Activated naive CD8-positive, alpha-beta T cell (primary cell): ENCODE data around the gene PXDC1.

ENCODE experiments used
- H3K27ac Mint-ChIP-seq: one replicate; pipeline ENCODE4 v1.8.0; 2021; ENCODE audit warnings: mixed read lengths
- H3K27me3 Mint-ChIP-seq: one replicate; pipeline ENCODE4 v1.8.0; 2021; ENCODE audit warnings: mixed read lengths
- H3K36me3 Mint-ChIP-seq: one replicate; pipeline ENCODE4 v1.8.0; 2021; ENCODE audit warnings: mixed read lengths
- H3K4me1 Mint-ChIP-seq: one replicate; pipeline ENCODE4 v1.8.0; 2021; ENCODE audit warnings: low read depth, mixed read lengths
- H3K4me3 Mint-ChIP-seq: one replicate; pipeline ENCODE4 v1.8.0; 2021; ENCODE audit warnings: mild to moderate bottlenecking, mixed read lengths
- H3K9me3 Mint-ChIP-seq: one replicate; pipeline ENCODE4 v1.8.0; 2021; ENCODE audit warnings: low read depth, mixed read lengths

PXDC1 gene, protein sequence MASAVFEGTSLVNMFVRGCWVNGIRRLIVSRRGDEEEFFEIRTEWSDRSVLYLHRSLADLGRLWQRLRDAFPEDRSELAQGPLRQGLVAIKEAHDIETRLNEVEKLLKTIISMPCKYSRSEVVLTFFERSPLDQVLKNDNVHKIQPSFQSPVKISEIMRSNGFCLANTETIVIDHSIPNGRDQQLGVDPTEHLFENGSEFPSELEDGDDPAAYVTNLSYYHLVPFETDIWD

DNA sequence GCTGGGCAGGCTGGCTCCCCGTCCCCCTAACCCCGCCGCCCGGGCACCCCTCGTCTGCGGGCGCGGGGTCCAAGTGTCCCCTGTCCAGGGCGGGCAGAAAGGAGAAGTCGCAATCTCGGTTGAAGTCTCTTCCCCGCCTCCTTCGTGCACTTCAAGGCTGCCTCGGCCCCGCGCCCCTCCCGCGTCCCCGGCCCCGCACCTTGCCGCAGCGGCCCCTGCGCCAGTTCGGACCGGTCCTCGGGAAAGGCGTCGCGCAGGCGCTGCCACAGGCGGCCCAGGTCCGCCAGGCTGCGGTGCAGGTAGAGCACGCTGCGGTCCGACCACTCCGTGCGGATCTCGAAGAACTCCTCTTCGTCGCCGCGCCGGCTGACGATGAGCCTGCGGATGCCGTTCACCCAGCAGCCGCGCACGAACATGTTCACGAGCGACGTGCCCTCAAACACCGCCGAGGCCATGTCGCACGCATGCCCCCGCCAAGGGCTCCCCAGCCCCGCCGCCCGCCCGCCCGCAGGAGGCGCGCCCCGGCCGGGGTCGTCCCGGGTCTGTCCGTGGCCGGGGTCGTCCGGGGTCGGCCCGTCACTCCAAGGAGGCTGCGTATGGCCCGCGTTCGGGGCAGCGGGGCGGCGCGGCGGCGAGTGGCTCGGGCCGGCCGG, at the start of gene PXDC1:
Gene PXDC1, minus strand, starts transcription at position 637 of the 653 bp plus-strand sequence. Its CDS starts 182 bp downstream, at position 455.
- Mint-ChIP-seq H3K36me3 (no peaks in the 10 kb centered on the region), H3K27ac (no peak within 1 kb of the TSS)

DNA sequence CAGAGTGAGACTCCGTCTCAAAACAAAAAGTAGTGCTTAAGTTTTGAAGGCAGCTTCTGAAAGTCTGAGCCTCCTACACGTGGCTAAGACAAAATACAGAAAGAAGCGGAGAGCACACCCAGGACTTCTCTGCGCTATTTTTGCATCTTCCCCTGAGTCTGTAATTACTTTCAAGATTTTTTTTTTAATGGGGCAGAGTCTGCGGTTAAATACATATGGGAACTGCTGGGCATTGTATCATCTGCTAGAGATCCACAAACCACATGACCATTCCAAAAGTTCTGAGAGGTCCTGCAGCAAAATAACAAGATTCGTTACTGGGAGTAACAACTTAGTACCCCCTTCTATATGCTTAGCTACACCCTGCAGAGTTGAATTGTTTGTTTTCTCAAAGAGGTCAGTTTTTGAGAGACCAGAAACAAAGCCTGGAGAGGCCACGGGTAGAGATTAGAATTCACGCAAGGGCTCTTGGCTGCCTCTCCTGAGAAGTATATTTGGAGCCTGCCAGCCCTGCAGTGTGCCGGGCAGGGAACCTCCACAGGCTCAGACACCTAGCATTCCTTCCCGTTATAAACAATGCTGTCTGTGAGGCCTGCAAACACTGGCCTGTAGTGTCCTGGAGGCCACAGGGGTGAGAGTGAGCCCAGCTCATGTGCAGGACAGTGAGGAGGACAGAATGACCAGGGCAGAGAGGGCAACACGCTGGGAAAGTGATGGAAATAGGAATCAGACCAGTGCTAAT, 49.5 kb upstream of the PXDC1 start:
- Mint-ChIP-seq H3K4me1 (no peaks in the 10 kb centered on the region), H3K36me3 (no peaks in the 10 kb centered on the region), H3K27me3 (no peaks in the 10 kb centered on the region), H3K27ac (no peak overlapping the region), H3K4me3 (no peak overlapping the region), H3K9me3 (no peaks in the 10 kb centered on the region)

More for the DNA sequence above, at the start of gene PXDC1:
- no peaks in the 10 kb centered on the region for H3K9me3 Mint-ChIP-seq
- H3K4me3 Mint-ChIP-seq, result peak within 1 kb of the TSS; percentile 63
- H3K4me1 Mint-ChIP-seq, result peaks cover 6% of the 10 kb centered on the region
- peaks cover 21% of the 10 kb centered on the region for H3K27me3 Mint-ChIP-seq

DNA sequence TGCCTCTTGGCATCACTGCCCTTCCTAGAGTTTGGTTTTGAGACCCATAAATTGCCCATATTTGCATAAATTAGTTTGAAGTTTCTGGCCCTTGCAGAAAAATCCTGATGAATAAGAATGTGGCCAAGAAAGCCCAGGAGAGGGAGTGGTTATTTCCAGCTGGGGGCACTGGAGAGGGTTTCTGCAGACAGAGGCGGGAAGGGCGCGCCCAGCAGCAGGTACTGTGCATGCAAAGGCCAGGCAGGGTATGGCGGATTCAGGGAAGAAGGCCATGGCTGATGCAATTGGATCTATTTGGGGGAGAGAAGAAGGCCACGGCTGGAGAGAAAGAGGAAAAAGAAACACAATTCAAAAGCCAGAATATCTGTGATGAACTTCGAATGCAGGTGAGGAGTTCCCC, 48.2 kb upstream of the PXDC1 start:
- no peaks in the 10 kb centered on the region for H3K4me1 Mint-ChIP-seq
- H3K36me3 Mint-ChIP-seq, result no peaks in the 10 kb centered on the region
- H3K27me3 Mint-ChIP-seq, result no peaks in the 10 kb centered on the region
- H3K4me3 Mint-ChIP-seq, result no peak overlapping the region
- no peak overlapping the region for H3K27ac Mint-ChIP-seq
- H3K9me3 Mint-ChIP-seq, result no peaks in the 10 kb centered on the region

DNA sequence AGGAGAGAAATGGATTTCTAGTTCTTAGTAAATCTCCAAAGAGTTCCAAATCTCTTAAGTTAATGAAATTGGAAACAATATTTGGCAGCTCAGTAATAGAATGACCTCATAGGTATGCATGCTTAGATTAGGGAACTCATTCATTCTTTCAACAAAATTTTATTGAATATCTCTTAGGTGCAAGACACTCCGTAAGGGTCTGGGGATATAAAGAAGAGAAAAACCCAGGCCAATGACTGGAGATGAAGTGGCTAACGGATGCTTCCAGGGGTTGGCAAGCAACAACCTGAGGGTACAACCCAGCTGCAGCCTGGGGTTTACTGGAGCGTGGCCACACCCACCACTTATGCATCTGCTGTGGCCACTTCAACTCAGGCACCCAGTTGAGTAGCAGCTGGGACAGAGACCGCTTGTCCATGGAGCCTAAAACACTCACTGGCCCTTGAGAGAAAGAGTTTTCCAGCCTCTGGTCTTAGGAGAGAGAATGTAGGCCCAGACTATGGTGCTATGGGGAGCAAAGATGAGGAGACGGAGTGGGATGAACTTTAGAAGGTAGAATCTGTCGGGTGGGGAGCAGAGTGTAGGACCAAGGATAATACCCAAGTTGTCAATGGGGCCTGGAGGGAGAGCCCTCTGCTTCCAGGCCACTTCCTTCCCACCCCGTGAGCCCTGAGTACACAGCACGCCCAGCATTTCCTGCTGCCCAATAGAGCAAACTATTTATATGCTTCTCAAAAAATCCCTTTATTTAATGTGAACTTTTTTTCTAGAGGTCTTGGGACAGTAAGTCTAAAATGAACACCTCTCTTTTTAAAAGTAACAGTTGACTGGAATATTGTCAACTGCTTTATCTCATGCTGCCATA, 46.8 kb upstream of the PXDC1 start:
- Mint-ChIP-seq H3K27me3 (no peaks in the 10 kb centered on the region), H3K27ac (no peak overlapping the region), H3K36me3 (no peaks in the 10 kb centered on the region), H3K4me3 (no peak overlapping the region), H3K4me1 (no peaks in the 10 kb centered on the region), H3K9me3 (no peaks in the 10 kb centered on the region)

- no peaks in the 10 kb centered on the region for H3K9me3 Mint-ChIP-seq
- no peak overlapping the region for H3K4me3 Mint-ChIP-seq
- H3K36me3 Mint-ChIP-seq, result no peaks in the 10 kb centered on the region
- no peaks in the 10 kb centered on the region for H3K4me1 Mint-ChIP-seq
- no peak overlapping the region for H3K27ac Mint-ChIP-seq
- H3K27me3 Mint-ChIP-seq, result no peaks in the 10 kb centered on the region
Observed at GRCh38 chr6:3797231-3798054, 45.9 kb upstream of the PXDC1 start.

DNA sequence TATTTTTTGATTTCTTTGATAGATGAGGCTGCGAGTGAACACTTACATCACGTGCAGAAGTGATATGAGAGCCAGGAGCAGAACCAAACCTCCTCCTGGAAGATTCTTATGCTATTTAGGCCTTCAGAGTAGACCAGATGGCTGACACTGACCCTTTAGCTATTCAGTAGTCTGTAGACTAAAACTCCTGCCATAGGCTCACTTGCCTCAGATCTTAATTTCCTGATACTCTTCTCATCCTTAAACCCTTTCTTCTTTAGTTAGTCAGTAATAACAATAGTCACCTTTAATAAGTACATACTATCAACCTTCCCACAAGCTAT, 45.2 kb upstream of the PXDC1 start:
- no peaks in the 10 kb centered on the region for H3K4me1 Mint-ChIP-seq

DNA sequence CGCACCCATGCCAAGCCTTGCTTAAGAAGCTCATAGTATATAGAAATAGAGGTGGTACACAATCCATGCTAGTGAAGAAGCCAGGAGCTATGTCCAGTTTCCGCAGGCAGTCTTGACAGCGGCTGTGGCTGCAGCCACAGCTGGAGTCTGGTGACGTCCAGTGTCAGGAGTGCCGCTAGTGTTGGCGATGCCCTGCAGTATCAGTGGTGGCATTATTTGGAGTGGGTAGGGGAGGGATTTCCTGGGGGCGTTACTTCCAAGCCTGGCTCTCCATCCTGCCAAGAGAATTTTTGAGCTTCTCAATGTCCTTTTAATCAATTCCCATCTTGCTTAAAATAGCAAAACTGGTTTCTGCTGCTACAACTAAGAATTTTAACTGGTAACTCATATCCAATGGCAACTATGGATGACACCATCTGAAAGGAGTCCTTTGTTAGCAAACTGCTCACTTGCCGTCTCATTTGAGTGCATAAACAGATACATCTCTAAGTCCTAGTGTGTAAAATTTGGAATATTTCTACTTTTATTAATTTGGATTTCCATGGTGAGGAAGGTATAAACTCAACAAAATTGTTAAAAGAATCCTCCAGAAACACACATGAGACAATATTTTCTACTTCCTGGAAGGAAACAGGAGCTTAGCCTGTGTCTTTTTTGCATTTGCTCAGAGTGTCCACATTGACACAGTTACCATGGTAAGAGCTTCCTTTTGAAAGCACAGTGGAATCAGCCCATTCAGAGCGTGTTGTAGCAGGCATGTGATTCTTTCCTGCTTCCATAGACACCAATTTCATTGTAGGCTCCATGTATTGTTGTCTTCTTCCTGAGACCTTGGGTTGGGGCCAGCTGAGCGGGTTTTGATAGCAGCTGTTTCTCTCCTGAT, 44.6 kb upstream of the PXDC1 start:
- Mint-ChIP-seq H3K27me3 (no peaks in the 10 kb centered on the region), H3K4me3 (no peak overlapping the region), H3K27ac (no peak overlapping the region), H3K9me3 (no peaks in the 10 kb centered on the region), H3K36me3 (no peaks in the 10 kb centered on the region), H3K4me1 (no peaks in the 10 kb centered on the region)

More for the DNA sequence above, 45.2 kb upstream of the PXDC1 start:
- Mint-ChIP-seq H3K9me3 (no peaks in the 10 kb centered on the region), H3K4me3 (no peak overlapping the region), H3K36me3 (no peaks in the 10 kb centered on the region), H3K27ac (no peak overlapping the region), H3K27me3 (no peaks in the 10 kb centered on the region)

- H3K4me1 Mint-ChIP-seq, result no peaks in the 10 kb centered on the region
- no peaks in the 10 kb centered on the region for H3K27me3 Mint-ChIP-seq
- no peak overlapping the region for H3K27ac Mint-ChIP-seq
- no peaks in the 10 kb centered on the region for H3K36me3 Mint-ChIP-seq
- H3K9me3 Mint-ChIP-seq, result no peaks in the 10 kb centered on the region
- H3K4me3 Mint-ChIP-seq, result no peak overlapping the region
Observed at GRCh38 chr6:3794092-3794491, 42.6 kb upstream of the PXDC1 start.

- H3K4me1 Mint-ChIP-seq, result no peaks in the 10 kb centered on the region
- H3K27me3 Mint-ChIP-seq, result no peaks in the 10 kb centered on the region
- no peaks in the 10 kb centered on the region for H3K9me3 Mint-ChIP-seq
- no peak overlapping the region for H3K4me3 Mint-ChIP-seq
- H3K27ac Mint-ChIP-seq, result no peak overlapping the region
- no peaks in the 10 kb centered on the region for H3K36me3 Mint-ChIP-seq
Observed at GRCh38 chr6:3793545-3793944, 42.0 kb upstream of the PXDC1 start.

DNA sequence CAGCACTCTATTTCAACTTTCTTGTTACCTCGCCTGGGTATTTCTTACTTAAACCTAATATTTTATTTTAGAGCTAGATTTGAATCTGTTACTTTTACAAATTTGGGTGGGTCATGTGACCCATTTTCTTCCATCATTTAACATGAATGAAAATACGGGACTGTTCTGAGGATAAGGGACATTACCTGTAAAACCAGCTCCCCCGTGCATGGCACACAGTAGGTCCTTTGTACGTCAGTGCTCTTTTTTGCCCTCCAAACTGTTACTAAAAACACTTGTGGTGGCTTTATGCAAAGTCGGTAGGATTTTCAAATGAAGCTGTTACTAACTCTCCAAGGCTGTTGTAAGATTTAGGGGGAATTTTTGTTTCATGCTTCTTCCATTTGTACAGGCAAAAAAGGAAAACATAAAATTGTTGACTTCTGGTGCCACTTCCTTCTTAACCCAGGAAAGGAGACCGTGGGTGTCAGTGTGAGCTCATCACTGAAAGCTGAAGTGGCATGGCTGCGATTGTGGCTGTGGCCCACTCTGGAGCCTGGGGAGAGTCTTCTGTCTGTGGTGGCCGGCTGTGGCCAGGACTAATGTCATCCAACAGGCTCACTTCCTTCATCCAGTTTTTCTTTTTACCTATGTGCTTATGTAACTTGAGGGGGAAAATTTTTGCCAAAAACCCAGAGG, 40.2 kb upstream of the PXDC1 start:
- Mint-ChIP-seq H3K36me3 (no peaks in the 10 kb centered on the region), H3K27ac (no peak overlapping the region), H3K4me1 (no peaks in the 10 kb centered on the region), H3K9me3 (no peaks in the 10 kb centered on the region), H3K27me3 (no peaks in the 10 kb centered on the region), H3K4me3 (no peak overlapping the region)

DNA sequence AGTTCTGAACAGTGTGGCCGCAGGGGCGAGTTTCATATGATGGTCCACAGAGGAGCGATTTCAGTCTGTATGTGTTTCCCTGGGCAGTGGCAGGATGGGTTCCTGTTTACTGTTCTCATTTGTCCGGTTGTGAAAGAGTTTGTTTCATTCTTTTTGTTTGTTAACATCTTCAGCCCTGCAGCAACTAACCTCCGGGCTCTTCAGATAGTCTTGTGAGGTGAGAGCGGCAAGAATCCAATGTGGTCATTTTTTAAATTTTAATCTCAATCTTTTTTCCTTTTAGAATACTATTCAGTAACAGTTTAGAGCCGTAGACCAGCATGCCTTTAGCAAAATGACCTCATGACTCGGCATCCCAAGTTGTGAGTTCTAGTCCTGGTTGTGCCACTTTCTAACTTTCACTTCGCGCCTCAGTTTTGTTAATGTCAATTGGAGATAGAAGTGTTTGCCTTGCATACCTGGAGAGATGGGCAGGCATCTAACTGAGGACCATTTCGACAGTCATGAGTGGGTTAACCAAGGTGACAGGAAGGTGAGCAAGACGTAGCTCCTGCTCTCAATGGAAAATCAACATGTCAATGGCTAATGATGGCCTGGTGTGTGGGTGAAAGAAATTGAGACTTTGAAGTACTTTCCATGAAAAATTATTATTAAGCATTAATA, 38.5 kb upstream of the PXDC1 start:
- Mint-ChIP-seq H3K9me3 (no peaks in the 10 kb centered on the region), H3K4me3 (no peak overlapping the region), H3K27ac (no peak overlapping the region), H3K27me3 (no peaks in the 10 kb centered on the region), H3K4me1 (no peaks in the 10 kb centered on the region), H3K36me3 (no peaks in the 10 kb centered on the region)

DNA sequence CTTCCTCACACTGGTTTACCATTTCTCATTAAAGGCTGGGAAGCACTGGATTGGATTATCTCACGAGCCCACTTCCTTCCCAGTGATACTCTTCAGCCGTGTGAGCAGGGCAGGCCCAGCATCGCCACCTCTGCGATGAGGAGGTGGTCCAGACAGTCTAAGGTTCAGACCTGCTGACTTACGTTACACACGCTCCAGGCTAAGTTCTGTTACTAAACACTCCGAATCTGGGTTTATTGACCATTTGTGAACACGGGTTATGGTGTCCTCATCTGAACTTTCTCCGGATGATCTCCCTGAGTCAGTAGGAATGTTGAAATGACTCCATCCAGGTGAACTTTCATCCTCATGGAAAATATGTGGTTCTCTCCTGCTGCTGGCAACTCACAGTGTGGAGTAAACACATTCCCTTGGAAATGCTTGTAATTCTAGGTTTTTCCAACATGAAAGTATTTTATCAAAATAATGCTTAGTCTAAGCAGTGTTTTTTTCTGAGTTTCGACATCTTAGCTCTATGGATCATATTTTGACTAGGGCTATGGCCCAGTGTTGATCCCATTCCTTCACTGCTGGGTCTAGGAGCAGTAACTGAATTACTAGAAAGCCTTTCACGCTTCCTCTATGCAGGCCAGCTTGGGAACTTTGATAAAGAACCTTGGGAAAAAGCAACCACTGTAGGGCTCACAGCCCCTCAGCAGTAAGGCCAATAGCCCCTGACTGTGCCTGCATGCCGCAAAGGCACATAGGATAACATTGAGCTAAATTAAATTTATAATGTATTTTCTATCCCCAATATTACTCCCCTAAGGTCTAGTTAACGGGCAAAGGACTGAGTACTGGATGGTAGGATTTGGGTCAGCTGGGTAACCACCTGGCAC, 37.7 kb upstream of the PXDC1 start:
- H3K9me3 Mint-ChIP-seq, result no peaks in the 10 kb centered on the region
- no peaks in the 10 kb centered on the region for H3K27me3 Mint-ChIP-seq
- H3K36me3 Mint-ChIP-seq, result no peaks in the 10 kb centered on the region
- H3K4me3 Mint-ChIP-seq, result no peak overlapping the region
- H3K27ac Mint-ChIP-seq, result no peak overlapping the region
- no peaks in the 10 kb centered on the region for H3K4me1 Mint-ChIP-seq
